Peyer's patch (tissue), 4 donors: Measurements from ENCODE around the gene RNF149. TPM values are rescaled to one million over a fixed set of nuclear protein-coding genes. Genes with fewer than 3 reads are reported as not detected.
A peak's percentile ranks its signal among the peaks of the same experiment; 100 is the strongest.

ENCODE experiments used
- DNase-seq, 3 donors: peaks; one replicate each; pipeline ENCODE4 v3.0.0-alpha.2; 2017 to 2019
- H3K27ac ChIP-seq, 4 donors: fragments of 200-600 bp; sonication (generic); one replicate each; pipeline ENCODE4 v1.5.1; 2016 to 2019
- H3K27me3 ChIP-seq, 2 donors: fragments of 200-600 bp; sonication (generic); one replicate each; pipeline ENCODE4 v1.5.1; 2019
- H3K36me3 ChIP-seq, 3 donors: fragments of 200-600 bp; sonication (generic); one replicate each; pipeline ENCODE4 v1.5.1; 2016 to 2019
- H3K4me1 ChIP-seq, 4 donors: fragments of 200-600 bp; sonication (generic); one replicate each; pipeline ENCODE4 v1.5.1; 2016 to 2019
- H3K4me3 ChIP-seq, 4 donors: fragments of 200-600 bp; sonication (generic); 1 replicate in 3 of 4; 2 replicates in 1 of 4; pipeline ENCODE4 v1.5.1; 2016 to 2019; ENCODE audit warnings: mild to moderate bottlenecking in 1 of 4
- H3K9me3 ChIP-seq, 4 donors: fragments of 200-600 bp; sonication (generic); one replicate each; pipeline ENCODE4 v1.5.1; 2016 to 2019; ENCODE audit warnings: mild to moderate bottlenecking in 1 of 4
- POLR2A ChIP-seq, 2 donors: fragments of 450-650 bp; IDR thresholded peaks; one replicate each; pipeline ENCODE4 v1.5.1; 2017; ENCODE audit warnings: antibody characterized with exemption in 2 of 2, mild to moderate bottlenecking in 2 of 2, moderate library complexity in 2 of 2
- total RNA-seq, 4 donors: library from RNA; depleted of rRNA; stranded (reverse); fragments of >200 nt; gene quantifications; one replicate each; pipeline ENCODE4 v1.1.0, GENCODE V29; 2016
- TF ChIP-seq, protein P1 (sequence below), 6 experiments: fragments of 450-650 bp in 4 of 6; fragments of 200-600 bp in 2 of 6; sonication (generic) in 1 of 6; IDR thresholded peaks; one replicate each; pipeline ENCODE4 v1.5.1; 2017 to 2019; ENCODE audit warnings: antibody characterized with exemption in 6 of 6, mild to moderate bottlenecking in 3 of 6, moderate library complexity in 1 of 6

RNF149 gene
- total RNA-seq, 4 donors from 2014 or later, result 61.1 to 86.2 (median 70.5) TPM

- H3K36me3 ChIP-seq, result no peaks in the 10 kb centered on the region
- no peak overlapping the region for H3K4me3 ChIP-seq
- H3K4me1 ChIP-seq, result no peaks in the 10 kb centered on the region
- H3K27me3 ChIP-seq, result no peaks in the 10 kb centered on the region
- no peaks in the 10 kb centered on the region for H3K9me3 ChIP-seq
- no peak for DNase-seq
- TF ChIP-seq POLR2A (IDR thresholded peaks at IDR 0.05), result no peak
- TF ChIP-seq, protein P1, sequence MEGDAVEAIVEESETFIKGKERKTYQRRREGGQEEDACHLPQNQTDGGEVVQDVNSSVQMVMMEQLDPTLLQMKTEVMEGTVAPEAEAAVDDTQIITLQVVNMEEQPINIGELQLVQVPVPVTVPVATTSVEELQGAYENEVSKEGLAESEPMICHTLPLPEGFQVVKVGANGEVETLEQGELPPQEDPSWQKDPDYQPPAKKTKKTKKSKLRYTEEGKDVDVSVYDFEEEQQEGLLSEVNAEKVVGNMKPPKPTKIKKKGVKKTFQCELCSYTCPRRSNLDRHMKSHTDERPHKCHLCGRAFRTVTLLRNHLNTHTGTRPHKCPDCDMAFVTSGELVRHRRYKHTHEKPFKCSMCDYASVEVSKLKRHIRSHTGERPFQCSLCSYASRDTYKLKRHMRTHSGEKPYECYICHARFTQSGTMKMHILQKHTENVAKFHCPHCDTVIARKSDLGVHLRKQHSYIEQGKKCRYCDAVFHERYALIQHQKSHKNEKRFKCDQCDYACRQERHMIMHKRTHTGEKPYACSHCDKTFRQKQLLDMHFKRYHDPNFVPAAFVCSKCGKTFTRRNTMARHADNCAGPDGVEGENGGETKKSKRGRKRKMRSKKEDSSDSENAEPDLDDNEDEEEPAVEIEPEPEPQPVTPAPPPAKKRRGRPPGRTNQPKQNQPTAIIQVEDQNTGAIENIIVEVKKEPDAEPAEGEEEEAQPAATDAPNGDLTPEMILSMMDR (IDR thresholded peaks at IDR 0.05), result no peak
- H3K27ac ChIP-seq, result no peak overlapping the region
Observed at GRCh38 chr2:101339266-101339880, 30.9 kb upstream of the RNF149 start.

- H3K27me3 ChIP-seq, result no peaks in the 10 kb centered on the region
- no peak overlapping the region for H3K27ac ChIP-seq
- H3K9me3 ChIP-seq, result no peaks in the 10 kb centered on the region
- H3K4me1 ChIP-seq, result no peaks in the 10 kb centered on the region
- no peak overlapping the region for H3K4me3 ChIP-seq
- no peak for DNase-seq
- H3K36me3 ChIP-seq, result no peaks in the 10 kb centered on the region
- TF ChIP-seq, protein P1 (IDR thresholded peaks at IDR 0.05), result no peak
- no peak for TF ChIP-seq POLR2A (IDR thresholded peaks at IDR 0.05)
Observed at GRCh38 chr2:101337877-101338276, 29.4 kb upstream of the RNF149 start.

GRCh38 chr2:101332885-101333766 is 24.6 kb upstream of the RNF149 start:
- Histone ChIP-seq H3K27me3 (no peaks in the 10 kb centered on the region), H3K4me1 (peaks cover 0 to 29% (median 3%) of the 10 kb centered on the region in 4 donors), H3K36me3 (no peaks in the 10 kb centered on the region), H3K27ac (no peak overlapping the region), H3K4me3 (no peak overlapping the region), H3K9me3 (no peaks in the 10 kb centered on the region)
- TF ChIP-seq, protein P1 (IDR thresholded peaks at IDR 0.05), result no peak
- no peak for TF ChIP-seq POLR2A (IDR thresholded peaks at IDR 0.05)
- DNase-seq, result no peak

DNA sequence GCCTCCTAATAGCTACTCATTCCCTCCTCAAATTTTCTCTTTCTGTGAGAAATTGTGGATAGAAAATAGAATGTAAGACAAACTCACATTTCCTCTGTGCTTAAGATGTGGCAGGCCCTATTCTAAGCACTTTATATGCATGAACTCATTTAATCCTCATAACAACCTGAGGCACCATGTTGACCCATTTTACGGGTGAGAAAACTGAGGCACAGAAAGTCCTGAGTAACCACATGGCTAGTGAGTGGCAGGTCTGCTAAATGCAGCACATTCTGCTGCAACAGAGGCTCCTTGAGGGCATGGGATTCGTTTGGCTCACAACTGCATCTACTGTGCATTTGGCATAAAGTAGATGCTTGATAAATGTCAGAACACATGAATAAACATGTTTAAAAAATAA is 22.7 kb upstream of the RNF149 start:
- no peak for TF ChIP-seq POLR2A (IDR thresholded peaks at IDR 0.05)
- TF ChIP-seq, protein P1 (IDR thresholded peaks at IDR 0.05), result no peak
- Histone ChIP-seq H3K4me1 (peaks cover 0 to 36% (median 4%) of the 10 kb centered on the region in 4 donors), H3K9me3 (no peaks in the 10 kb centered on the region), H3K27ac (peak overlapping the region in 2 of 4 donors; percentile 28 to 66), H3K36me3 (no peaks in the 10 kb centered on the region), H3K27me3 (no peaks in the 10 kb centered on the region), H3K4me3 (no peak overlapping the region)
- no peak for DNase-seq

DNA sequence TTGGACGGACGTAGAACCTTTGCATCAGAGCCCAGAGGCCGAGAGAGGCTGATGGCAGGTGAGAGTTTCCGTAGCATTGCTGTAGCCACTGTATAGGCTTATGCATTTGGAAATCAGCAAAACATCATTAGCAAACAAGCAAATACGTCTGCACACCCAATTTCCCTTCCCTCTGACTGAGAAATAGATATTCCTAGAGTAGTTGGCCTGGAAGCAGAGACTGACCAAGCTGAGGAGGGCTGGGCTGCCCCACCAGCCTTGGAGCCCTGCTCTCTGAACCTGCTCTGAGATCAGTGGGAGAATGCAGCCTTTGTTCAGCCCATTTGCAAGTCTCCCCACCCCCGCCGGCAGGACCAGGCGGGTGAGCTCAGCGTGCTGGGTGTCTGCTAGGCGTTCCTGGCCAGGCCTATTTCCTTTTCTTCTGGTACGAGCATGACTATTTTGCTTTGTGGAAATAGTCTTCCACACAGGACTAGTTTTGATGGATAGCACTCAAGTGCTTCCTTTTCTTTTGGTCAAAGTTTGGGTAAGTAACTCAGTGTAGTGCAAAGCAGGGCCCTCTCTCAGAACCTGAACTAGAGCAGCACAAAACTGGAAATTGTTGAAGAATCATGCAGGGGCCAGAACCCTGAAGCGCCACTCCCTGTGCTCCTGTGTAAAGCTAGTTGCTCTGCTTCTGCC is 21.9 kb upstream of the RNF149 start:
- no peak overlapping the region for H3K4me3 ChIP-seq
- no peaks in the 10 kb centered on the region for H3K9me3 ChIP-seq
- DNase-seq, result peak in 2 of 3 donors; percentile 72 to 78
- H3K27me3 ChIP-seq, result no peaks in the 10 kb centered on the region
- no peaks in the 10 kb centered on the region for H3K36me3 ChIP-seq
- TF ChIP-seq, protein P1 (IDR thresholded peaks at IDR 0.05), result no peak
- no peak for TF ChIP-seq POLR2A (IDR thresholded peaks at IDR 0.05)
- peaks cover 0 to 36% (median 4%) of the 10 kb centered on the region in 4 donors for H3K4me1 ChIP-seq
- H3K27ac ChIP-seq, result peak overlapping the region; percentile 6 to 66 (median 35)
